ENCODE results near the gene DLX5. TPM values are rescaled to one million over a fixed set of nuclear protein-coding genes. Genes with fewer than 3 reads are reported as not detected.
A peak's percentile ranks its signal among the peaks of the same experiment; 100 is the strongest.

The DLX5 gene
- total RNA-seq, 1 donor from 2014 or later = 0.62 TPM

DNA sequence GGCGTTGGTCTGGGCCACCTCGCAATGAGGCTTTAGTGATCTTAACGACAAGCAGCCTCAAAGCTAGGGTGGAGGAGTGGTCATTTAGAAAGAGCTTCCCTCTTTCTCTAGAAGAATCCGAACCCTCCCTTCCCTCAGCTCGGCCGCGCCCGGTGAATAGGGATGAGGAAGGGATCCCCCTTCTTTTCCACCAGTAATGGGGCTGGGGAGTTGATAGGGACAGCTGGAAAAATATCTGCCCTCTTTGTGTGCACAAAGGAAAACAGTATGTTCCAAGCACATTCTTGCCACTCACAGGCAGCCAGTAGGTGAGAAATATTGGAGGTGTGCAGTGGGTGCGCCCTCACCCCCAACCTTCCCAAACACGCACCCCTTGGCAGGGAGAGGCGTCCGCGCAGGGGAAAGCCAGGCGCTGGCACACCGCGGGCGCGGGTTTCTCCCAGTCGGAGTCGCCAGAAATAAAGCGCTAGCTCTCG lies 6.5 kb downstream of the DLX5 start:
- no peak for DNase-seq

DNA sequence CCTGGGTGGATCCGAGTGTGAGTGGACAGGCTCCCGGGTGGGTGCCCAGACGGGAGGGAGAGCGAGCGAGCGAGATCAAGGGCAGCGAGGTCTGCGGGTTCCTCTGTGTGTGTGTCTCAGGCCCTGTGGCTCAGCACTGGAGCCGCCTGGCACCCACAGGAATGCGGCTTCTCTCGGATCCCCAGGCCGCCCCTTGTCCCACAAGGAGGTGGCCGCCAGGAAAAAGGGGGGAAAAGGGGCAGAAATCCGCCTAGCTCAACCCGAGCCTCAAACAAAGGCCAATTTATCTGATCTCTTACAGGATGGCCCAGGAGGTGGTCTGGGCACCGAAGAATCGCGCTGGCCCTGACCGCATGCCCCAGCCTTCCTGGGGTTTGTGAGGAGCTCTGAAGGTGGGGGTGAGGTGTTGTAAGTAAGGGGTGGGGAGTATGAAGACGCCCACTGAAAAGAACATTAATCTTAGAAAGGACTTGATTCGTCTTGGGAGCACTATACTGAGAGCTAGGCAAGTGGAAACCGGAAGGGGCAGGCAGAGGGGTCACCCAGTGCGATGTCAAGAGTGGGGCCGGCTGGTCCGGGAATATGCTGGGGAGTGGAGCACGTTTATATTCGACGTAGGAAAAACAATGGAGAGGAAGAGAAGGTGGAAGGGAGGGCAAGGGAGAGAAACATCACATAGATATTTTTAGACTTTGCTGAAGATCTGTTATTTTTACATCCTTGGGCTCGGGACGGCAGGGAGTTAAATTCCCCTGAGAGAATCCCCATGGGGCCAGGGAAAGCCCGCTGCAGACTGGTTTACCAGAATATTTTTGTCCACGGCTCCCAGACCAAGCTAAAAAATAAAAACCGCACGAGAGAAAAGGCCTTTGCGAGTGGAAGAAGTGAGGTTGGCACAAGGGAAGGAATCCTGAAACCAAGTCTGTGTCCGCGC lies 7.2 kb downstream of the DLX5 start:
- DNase-seq = peak; percentile 1

DNA sequence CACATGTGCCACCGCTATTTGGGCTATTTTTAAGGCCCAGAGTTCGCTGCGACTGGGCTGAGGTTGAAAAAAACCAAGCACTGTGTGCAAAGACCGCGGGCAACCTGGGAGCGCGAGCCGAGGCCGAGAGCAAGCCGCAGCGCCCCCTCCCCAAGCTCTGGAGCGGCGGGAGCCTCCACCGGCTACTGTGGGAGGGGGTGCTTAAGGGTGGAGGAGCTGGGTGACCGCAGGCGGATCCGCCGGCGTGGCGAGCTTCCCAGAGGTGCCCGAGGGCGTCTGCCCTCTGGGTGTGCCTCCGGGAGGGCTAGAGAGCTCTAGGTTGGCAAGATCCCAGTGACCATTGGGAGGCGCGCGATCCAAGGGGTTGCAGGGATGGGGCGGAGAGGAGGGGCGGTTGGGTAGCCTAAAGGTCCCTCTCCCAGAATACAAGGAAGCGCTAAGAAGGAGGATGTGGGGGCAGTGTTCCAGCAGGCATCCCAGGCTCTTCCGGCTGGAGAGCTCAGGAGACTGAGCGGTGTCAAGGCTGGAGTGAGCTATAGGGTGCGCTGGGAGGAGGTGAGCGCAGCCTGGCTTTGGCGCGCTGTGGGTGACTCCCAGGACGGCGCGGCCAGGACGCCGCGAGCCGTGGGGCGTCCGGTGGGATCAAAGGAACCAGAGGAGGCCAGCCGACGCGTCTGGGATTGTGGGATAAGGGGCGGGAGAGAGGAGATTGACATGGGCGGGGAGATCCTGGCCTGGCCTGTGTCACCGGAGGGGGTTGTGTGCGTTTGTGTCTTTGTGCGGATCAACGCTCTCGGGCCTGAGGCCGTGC lies 8.0 kb downstream of the DLX5 start:
- DNase-seq = peak; percentile 29

DNA sequence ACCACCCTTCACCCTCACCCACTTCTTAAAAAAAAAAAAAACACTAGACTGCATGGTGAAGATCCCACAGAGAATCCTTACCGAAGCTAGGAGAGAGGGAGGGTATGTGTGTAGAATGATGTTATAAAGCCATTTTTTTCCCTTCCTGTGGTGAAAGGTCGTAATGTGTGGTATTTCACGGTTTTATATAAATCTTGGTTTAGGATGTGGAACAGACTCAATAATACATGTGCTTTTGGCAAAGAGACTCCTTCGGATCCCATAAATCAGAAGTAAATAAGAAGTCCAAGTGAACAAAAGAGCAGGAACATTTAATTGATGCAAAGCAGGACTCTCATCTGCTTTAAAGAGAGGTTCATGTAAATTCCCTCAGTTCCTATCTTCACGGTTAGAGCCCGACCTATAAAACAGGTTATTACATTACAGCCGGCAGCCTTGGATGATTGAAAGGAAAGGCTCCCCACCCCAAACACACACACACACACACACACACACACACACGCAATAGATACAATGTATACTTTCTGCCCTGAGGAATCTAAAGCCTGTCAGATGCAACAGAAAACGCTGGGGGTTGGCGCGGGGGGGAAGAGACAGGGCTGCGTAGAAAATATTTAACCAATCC lies 8.8 kb downstream of the DLX5 start:
- DNase-seq = peak; percentile 9

DNA sequence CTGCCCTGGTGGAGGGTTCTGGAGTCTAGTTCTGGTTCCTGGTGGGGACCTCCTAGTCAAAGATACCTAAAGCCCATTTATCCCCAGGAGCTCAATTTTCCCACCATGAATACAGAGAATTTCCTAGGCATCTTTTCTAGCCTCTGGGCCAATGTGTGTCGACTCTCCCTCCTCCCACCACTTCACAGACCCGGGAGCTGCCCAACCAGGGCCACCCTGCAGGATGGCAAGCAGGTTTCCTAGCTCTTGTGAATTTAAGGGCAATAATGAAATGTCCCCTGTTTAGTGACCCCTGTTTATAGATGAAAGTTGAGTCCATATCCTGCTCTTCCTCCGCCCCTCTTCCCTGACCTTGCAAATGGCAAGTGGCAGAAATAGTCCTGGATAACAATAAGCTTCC lies 9.4 kb downstream of the DLX5 start:
- no peak for DNase-seq

DNA sequence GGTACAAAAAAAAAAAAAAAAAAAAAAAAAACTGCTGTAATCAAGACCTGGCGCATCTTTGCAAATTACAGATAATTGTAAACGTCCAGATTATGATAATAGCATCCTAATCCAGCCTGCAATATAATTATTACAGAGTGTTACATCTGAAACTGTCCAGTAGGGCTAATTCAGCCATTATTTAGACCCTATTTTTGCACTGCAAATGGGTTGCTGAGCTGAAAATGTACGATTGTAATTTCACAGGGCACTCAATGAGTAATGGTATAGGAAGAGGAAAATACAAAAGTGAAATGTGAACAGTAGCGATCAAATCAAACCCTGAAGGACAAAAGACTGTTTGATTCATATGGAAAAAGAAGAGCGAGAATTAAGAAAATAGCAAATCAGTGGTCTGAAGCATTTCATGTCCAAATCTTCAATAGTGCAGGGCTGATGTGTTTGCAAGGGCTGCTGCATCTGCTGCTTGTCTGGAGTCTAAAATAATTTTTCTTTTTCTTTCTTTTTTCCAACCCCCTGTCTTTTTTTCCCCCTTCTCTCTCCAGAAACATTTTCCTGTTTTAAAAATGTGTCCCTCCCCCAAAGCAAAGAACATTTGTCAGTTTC lies 10.4 kb downstream of the DLX5 start:
- peak; percentile 0 for DNase-seq

DNA sequence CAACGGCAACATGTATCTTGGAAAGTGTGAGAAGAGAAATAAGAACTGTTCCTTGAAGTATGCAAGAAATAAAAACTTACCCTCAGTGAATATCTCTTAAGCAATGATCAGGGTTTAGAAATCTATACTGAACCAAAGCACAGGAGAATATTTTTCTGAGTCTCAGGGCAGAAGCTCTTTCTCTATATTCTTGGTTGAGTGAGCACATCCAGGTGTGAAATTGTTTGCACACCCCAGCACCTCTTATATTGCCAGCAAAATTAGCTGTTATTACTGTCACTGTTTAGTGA lies 10.8 kb downstream of the DLX5 start:
- DNase-seq = no peak

DNA sequence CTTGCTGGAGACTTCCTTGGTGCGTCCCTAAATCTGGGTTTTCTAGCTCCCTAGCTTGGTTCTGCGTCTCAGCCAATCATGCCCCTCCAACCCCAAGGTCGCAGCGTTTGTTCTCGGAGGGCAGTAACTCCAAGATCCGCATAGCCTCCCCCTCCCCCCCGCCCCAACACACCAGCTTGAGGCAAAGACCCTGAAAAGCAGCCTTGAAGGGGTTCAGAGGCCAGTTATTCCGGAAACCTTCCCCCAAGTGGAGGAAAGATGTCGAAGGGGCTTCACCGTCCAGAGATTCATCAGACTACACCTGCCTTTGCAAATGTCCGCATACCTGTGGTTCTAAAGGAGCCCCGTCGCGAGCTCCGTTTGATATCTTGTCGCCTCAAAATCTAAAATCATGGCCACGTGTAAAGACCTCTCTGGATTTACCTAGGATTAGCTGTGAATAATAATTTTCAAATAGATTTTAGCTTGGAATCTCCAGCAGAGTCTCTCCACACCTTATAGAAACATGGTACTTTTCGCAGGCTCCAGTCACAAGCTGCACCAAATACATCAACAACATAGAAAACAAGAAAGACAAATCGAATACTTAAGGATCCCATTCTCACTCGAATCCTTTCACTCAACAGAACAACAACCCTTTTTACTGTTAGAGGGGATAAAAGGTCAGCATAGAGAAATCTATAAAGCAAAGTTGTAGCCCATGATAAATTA lies 11.3 kb downstream of the DLX5 start:
- peak; percentile 1 for DNase-seq

DNA sequence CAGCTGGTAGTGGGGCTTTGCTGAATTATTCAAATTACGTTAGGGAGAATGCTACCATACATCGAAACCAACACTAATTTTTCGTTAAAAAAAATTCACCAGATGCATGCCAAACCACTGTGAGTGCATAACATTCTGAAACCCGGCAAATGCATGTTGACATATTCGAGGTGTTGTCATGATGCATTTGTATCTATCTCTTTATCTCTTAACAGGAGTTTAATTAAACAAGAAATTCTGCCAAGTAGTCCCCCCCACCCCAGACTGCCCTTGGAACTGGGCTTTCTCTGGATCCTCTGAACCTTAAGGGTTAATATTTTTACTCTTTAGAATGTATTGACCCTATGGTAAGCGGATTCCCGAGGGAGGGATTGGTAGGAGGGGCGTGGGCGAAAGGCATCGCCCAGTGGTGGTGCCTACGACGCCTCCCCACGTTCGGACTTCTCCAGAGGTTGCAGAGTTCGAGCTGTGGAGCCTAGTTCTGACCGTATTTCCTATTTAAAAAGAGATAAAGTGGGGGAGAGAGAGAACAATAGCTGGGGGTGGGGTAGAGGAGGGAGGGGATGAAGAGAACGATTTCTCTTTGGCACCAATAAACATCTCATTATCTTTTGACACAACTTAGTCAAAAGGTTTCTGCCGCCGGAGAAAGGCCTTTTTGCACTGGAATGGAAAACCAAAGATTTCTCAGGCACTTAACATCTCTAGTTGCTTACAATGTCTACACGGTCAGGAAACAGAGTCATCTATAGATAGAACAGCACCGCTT lies 12.1 kb downstream of the DLX5 start:
- no peak for DNase-seq

DNA sequence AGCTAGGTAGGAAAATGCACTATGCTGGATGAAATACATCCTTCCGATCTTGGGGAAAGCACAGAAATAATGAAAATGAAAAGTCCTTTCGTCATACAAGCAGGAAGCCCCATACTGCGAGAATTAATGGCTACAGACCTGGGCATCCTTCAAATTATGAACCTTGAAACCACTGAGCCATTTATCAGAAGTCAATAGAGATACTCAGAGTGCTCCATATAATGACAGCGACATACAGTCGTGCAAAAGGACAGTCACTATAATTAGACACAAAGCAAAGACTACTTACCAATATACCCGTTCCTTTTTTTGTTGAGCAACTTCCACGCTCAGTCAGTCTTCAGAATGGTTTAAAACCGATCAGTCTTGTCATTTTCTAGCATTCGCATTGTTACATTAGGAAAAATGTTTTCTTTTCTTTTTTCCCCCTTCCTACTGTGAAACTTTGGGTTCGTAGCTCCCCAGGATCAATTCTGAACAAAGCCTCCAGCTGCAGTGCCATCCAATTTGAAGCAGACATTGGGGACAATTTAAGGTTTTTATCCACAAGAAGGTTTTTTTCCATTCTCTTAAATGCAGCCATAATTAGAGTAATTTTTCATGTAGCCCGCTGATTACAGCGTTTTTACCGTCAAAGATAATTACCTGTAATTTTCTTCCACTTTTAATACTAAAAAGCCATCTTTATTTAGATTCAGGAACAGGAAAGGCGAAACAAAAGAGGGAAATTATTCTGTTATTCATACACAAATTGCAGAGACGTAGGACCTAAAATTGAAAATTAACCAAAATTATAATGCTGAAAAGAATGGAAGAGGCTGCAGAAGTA lies 12.9 kb downstream of the DLX5 start:
- DNase-seq = no peak

DNA sequence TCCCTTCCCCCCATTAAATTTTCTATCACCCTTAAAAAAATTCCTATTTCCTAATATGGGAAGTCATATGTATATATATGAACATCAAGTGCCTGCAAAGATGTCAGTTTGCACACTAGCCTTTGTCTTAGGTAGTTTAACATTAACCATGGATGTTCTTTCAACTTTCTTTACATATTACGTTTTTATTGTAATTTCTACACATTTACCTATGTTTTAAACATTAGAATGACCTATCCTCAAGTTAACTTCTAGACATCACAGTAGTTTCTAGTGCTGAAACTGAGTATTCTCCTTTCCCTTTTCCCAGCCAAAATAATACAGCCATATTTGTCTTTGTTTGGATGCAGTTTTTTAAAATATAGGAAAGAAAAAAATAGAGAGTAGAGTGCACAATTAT lies 13.5 kb downstream of the DLX5 start:
- peak; percentile 0 for DNase-seq

DNA sequence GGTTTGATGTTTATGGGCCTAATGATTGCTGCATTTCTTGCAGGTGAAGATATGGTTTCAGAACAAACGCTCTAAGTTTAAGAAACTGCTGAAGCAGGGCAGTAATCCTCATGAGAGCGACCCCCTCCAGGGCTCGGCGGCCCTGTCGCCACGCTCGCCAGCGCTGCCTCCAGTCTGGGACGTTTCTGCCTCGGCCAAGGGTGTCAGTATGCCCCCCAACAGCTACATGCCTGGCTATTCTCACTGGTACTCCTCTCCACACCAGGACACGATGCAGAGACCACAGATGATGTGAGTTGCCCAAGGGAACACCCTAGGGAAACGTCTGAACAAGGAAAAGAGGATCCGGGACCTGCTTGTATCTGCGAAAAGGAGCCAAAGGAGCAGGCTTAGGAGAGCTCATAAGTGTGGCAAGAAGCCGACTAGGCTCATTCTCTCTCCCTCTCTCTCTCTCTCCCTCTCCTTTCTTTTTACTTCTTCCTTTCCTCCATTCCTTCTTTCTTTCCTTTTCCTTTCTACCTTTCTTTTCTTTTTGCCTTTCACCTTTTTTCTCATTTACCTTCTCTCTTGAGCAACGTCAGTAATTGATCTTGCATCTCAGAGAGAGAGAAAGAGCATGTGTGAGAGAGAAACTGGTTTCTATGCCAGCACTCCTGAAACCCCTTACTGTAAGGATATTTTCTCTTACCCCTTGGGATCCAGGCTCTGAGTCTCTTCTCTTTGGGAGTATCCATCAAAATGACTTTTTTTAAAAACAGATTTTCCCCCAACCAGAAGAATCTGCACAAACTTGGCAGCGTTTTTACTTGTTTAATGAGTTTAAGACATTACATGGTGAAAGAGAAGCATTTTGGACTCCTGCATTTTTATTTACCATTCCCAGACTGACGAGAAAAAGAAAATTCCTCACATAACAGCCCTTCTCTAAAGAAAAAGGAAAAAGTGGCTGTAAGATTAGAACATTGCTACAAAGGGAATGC lies 14.6 kb downstream of the DLX5 start:
- DNase-seq = peak; percentile 5

DNA sequence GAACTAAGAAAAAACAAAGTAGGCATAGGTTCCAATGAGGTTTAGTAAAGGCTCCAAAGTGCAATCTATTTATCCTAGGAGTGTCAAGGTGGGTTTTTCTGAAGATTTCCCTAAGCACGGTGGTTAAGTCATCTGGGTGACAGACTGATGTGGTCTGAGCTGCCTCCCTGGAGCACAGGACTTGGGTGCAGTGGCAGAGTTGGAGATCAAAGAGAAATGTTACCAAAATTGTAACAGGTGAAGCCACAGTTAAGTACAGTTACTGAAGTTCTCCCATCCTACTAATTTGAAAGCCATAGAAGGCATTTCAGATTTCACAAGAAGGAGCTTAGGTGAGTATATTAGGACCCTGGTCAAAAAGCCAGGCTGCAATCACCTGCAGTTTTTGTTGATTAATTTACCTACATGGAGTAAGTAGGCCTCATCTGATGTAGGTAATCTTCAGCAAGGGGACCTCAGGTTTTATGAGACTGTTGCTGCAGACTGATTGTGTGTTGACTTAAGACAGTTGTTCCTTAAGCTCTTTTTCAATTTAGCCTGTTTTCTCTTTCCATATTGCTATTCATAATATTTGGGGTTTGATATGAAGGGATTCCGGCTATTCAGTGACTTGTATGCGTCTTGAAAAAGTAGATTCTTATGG lies 16.2 kb downstream of the DLX5 start:
- peak; percentile 0 for DNase-seq

DNA sequence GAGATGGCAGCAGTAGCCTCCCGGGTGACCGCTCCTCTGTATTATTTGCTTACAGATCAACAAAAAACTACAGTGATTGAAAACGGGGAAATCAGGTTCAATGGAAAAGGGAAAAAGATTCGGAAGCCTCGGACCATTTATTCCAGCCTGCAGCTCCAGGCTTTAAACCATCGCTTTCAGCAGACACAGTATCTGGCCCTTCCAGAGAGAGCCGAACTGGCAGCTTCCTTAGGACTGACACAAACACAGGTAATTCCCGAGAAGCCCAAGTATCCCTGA lies 17.1 kb downstream of the DLX5 start:
- DNase-seq = peak; percentile 0

DNA sequence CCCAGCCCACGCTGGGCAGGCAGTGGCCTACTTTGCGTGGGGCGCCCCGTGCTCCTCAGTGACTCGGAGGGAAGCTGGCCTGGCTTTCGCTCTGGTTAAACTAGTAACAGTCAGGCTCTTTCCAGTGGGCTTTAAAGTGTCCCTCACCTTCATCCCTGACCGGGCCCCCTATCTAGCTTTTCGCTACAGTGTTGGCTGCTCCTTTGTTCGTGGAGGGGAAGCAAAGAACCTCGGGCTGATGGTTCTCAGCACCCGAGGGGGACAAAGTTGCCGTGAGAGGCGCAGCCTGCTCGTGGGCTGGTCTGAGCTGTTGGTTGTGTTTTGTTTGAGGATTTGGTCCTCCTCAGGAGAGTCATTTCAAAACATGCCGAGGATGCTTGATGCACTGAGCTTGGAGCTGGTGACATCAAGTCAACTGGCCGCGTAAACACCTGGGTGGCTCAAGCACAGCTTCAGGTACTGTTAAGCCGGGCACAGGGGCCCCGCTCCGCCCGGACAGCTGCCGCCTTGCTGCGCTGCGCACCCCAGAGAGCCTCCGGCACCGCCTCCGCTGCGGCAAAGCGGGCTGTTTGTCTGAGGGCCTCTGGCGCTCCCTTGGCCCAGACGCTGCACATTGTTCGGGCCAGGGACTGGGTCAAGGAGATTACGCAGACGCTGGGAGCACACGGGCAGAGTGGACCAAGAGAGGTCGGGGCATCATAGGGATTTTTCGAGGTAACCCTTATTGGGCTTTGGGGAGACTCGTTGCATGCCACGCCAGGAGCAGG lies 17.6 kb downstream of the DLX5 start:
- peak; percentile 11 for DNase-seq

DNA sequence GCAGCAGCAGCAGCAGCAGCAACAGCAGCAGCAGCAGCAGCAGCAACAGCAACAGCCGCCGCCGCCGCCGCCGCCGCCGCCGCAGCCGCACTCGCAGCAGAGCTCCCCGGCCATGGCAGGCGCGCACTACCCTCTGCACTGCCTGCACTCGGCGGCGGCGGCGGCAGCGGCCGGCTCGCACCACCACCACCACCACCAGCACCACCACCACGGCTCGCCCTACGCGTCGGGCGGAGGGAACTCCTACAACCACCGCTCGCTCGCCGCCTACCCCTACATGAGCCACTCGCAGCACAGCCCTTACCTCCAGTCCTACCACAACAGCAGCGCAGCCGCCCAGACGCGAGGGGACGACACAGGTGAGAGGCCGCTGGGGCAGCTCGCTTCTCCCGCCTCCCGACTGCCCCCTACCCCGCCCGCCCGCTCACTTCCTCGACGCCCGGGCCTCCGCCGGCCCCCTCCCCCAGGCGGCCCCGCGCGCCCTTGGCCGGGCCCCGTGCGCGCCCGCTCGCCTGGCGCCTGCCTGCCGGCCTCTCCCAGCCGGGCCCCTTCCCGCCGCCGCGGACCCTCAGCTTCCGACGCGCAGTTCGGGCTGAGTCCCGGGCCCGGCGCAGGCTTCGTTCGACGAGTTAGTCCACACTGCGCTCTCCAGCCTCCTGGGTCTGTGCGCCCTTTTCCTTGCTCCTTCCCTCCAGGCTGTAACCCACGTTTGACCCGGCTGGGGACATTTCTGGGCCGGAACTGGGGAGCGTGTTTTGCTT lies 18.4 kb downstream of the DLX5 start:
- DNase-seq = peak; percentile 61
